ENCODE measurements around the gene COG7. TPM values are rescaled to one million over a fixed set of nuclear protein-coding genes. Genes with fewer than 3 reads are reported as not detected.
A peak's percentile ranks its signal among the peaks of the same experiment; 100 is the strongest.

COG7 gene
- total RNA-seq, 1 experiment from 2014 or later, result 22.6 TPM

DNA sequence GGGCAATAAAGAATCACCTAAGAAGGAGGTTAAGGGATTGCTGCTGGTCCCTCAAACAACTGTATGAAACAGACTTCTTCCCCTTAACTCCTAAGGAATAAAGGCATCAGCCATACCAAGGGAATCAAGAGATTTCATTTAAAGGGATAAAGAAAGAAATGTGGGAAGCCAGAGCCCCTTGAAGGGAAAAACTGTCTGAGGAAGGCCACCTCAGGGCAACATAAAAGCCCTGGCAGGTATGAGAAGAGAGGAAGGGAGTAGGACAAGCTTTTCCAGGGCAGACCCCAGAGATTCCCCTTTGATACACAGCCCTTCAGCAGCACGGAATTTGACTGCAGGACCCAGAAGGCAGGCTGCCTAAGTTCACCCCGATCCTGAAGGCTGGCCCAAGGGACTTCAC, 43.5 kb downstream of the COG7 start:
- peak; percentile 23 for ATAC-seq
- Mint-ChIP-seq H3K27me3 (ENCODE audit: low read depth) (no peaks in the 10 kb centered on the region), H3K4me1 (peaks cover 19% of the 10 kb centered on the region), H3K27ac (peak overlapping the region; percentile 80), H3K36me3 (peaks cover 31% of the 10 kb centered on the region), H3K4me3 (no peak overlapping the region), H3K9me3 (no peaks in the 10 kb centered on the region)
- no peak for DNase-seq (ENCODE audit: low spot score)
- POLR2A ChIA-PET, result interaction anchor here (1.5 kb wide), 1 partner anchor 10 kb away, joined by 4 read pairs; no protein-coding TSS in a partner anchor
- CTCF ChIA-PET, result interaction anchor here (1.0 to 3.4 kb wide), 3 partner anchors 10 to 510 kb away, joined by 4 to 29 read pairs (median 18); no protein-coding TSS in a partner anchor
- TF ChIP-seq ETV6 (CRISPR knock-in tag; IDR thresholded peaks at IDR 0.05), result no peak
- TF ChIP-seq, protein P1, sequence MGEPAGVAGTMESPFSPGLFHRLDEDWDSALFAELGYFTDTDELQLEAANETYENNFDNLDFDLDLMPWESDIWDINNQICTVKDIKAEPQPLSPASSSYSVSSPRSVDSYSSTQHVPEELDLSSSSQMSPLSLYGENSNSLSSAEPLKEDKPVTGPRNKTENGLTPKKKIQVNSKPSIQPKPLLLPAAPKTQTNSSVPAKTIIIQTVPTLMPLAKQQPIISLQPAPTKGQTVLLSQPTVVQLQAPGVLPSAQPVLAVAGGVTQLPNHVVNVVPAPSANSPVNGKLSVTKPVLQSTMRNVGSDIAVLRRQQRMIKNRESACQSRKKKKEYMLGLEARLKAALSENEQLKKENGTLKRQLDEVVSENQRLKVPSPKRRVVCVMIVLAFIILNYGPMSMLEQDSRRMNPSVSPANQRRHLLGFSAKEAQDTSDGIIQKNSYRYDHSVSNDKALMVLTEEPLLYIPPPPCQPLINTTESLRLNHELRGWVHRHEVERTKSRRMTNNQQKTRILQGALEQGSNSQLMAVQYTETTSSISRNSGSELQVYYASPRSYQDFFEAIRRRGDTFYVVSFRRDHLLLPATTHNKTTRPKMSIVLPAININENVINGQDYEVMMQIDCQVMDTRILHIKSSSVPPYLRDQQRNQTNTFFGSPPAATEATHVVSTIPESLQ (CRISPR knock-in tag; IDR thresholded peaks at IDR 0.05), result no peak
- TF ChIP-seq, protein P2, sequence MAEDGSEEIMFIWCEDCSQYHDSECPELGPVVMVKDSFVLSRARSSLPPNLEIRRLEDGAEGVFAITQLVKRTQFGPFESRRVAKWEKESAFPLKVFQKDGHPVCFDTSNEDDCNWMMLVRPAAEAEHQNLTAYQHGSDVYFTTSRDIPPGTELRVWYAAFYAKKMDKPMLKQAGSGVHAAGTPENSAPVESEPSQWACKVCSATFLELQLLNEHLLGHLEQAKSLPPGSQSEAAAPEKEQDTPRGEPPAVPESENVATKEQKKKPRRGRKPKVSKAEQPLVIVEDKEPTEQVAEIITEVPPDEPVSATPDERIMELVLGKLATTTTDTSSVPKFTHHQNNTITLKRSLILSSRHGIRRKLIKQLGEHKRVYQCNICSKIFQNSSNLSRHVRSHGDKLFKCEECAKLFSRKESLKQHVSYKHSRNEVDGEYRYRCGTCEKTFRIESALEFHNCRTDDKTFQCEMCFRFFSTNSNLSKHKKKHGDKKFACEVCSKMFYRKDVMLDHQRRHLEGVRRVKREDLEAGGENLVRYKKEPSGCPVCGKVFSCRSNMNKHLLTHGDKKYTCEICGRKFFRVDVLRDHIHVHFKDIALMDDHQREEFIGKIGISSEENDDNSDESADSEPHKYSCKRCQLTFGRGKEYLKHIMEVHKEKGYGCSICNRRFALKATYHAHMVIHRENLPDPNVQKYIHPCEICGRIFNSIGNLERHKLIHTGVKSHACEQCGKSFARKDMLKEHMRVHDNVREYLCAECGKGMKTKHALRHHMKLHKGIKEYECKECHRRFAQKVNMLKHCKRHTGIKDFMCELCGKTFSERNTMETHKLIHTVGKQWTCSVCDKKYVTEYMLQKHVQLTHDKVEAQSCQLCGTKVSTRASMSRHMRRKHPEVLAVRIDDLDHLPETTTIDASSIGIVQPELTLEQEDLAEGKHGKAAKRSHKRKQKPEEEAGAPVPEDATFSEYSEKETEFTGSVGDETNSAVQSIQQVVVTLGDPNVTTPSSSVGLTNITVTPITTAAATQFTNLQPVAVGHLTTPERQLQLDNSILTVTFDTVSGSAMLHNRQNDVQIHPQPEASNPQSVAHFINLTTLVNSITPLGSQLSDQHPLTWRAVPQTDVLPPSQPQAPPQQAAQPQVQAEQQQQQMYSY (CRISPR knock-in tag; IDR thresholded peaks at IDR 0.05), result 0 out of 2 replicates have a peak, but pooled peaks have one; percentile 51
- TF ChIP-seq NFYB (CRISPR knock-in tag; conservative IDR thresholded peaks at IDR 0.05; ENCODE audit: low read depth), result no peak

- peak overlapping the region; percentile 80 for H3K27ac Mint-ChIP-seq
- H3K4me3 Mint-ChIP-seq, result no peak overlapping the region
- ATAC-seq (peak; percentile 67), DNase-seq (ENCODE audit: low spot score) (no peak)
- ChIA-PET CTCF (interaction anchor here (1.0 to 3.4 kb wide), 3 partner anchors 10 to 510 kb away, joined by 4 to 29 read pairs (median 18); no protein-coding TSS in a partner anchor), POLR2A (interaction anchor here (0.5 to 1.5 kb wide), 3 partner anchors 10 to 286 kb away, joined by 3 to 10 read pairs (median 4); no protein-coding TSS in a partner anchor)
- no peaks in the 10 kb centered on the region for H3K27me3 Mint-ChIP-seq (ENCODE audit: low read depth)
- H3K36me3 Mint-ChIP-seq, result peaks cover 29% of the 10 kb centered on the region
- peaks cover 19% of the 10 kb centered on the region for H3K4me1 Mint-ChIP-seq
- no peaks in the 10 kb centered on the region for H3K9me3 Mint-ChIP-seq
- TF ChIP-seq FOXP1 (CRISPR knock-in tag; IDR thresholded peaks at IDR 0.05; ENCODE audit: borderline replicate concordance), result no peak
- TF ChIP-seq EMX1 (CRISPR knock-in tag; IDR thresholded peaks at IDR 0.05), result no peak
- no peak for TF ChIP-seq SMAD3 (CRISPR knock-in tag; IDR thresholded peaks at IDR 0.05; ENCODE audit: borderline replicate concordance)
- no peak for TF ChIP-seq HMGA2 (CRISPR knock-in tag; IDR thresholded peaks at IDR 0.05)
- TF ChIP-seq, protein P3, sequence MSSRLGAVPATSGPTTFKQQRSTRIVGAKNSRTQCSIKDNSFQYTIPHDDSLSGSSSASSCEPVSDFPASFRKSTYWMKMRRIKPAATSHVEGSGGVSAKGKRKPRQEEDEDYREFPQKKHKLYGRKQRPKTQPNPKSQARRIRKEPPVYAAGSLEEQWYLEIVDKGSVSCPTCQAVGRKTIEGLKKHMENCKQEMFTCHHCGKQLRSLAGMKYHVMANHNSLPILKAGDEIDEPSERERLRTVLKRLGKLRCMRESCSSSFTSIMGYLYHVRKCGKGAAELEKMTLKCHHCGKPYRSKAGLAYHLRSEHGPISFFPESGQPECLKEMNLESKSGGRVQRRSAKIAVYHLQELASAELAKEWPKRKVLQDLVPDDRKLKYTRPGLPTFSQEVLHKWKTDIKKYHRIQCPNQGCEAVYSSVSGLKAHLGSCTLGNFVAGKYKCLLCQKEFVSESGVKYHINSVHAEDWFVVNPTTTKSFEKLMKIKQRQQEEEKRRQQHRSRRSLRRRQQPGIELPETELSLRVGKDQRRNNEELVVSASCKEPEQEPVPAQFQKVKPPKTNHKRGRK (CRISPR knock-in tag; IDR thresholded peaks at IDR 0.05; ENCODE audit: borderline replicate concordance), result no peak
- no peak for TF ChIP-seq NR1H2 (CRISPR knock-in tag; IDR thresholded peaks at IDR 0.05)
- TF ChIP-seq ZNF317 (CRISPR knock-in tag; IDR thresholded peaks at IDR 0.05; ENCODE audit: borderline replicate concordance, low read depth), result no peak
- TF ChIP-seq FOXJ3 (CRISPR knock-in tag; IDR thresholded peaks at IDR 0.05; ENCODE audit: borderline replicate concordance), result no peak
- TF ChIP-seq ZSCAN18 (CRISPR knock-in tag; IDR thresholded peaks at IDR 0.05), result no peak
- TF ChIP-seq, protein P4, sequence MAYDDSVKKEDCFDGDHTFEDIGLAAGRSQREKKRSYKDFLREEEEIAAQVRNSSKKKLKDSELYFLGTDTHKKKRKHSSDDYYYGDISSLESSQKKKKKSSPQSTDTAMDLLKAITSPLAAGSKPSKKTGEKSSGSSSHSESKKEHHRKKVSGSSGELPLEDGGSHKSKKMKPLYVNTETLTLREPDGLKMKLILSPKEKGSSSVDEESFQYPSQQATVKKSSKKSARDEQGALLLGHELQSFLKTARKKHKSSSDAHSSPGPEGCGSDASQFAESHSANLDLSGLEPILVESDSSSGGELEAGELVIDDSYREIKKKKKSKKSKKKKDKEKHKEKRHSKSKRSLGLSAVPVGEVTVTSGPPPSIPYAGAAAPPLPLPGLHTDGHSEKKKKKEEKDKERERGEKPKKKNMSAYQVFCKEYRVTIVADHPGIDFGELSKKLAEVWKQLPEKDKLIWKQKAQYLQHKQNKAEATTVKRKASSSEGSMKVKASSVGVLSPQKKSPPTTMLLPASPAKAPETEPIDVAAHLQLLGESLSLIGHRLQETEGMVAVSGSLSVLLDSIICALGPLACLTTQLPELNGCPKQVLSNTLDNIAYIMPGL (CRISPR knock-in tag; IDR thresholded peaks at IDR 0.05), result no peak
- TF ChIP-seq JAZF1 (CRISPR knock-in tag; IDR thresholded peaks at IDR 0.05), result no peak
- TF ChIP-seq, protein P5, sequence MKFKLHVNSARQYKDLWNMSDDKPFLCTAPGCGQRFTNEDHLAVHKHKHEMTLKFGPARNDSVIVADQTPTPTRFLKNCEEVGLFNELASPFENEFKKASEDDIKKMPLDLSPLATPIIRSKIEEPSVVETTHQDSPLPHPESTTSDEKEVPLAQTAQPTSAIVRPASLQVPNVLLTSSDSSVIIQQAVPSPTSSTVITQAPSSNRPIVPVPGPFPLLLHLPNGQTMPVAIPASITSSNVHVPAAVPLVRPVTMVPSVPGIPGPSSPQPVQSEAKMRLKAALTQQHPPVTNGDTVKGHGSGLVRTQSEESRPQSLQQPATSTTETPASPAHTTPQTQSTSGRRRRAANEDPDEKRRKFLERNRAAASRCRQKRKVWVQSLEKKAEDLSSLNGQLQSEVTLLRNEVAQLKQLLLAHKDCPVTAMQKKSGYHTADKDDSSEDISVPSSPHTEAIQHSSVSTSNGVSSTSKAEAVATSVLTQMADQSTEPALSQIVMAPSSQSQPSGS (CRISPR knock-in tag; IDR thresholded peaks at IDR 0.05; ENCODE audit: borderline replicate concordance, low read depth), result no peak
- TF ChIP-seq, protein P6, sequence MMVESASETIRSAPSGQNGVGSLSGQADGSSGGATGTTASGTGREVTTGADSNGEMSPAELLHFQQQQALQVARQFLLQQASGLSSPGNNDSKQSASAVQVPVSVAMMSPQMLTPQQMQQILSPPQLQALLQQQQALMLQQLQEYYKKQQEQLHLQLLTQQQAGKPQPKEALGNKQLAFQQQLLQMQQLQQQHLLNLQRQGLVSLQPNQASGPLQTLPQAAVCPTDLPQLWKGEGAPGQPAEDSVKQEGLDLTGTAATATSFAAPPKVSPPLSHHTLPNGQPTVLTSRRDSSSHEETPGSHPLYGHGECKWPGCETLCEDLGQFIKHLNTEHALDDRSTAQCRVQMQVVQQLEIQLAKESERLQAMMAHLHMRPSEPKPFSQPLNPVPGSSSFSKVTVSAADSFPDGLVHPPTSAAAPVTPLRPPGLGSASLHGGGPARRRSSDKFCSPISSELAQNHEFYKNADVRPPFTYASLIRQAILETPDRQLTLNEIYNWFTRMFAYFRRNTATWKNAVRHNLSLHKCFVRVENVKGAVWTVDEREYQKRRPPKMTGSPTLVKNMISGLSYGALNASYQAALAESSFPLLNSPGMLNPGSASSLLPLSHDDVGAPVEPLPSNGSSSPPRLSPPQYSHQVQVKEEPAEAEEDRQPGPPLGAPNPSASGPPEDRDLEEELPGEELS (CRISPR knock-in tag; IDR thresholded peaks at IDR 0.05), result no peak
- TF ChIP-seq KAT7 (CRISPR knock-in tag; IDR thresholded peaks at IDR 0.05; ENCODE audit: borderline replicate concordance), result no peak
- no peak for TF ChIP-seq ZNF423 (CRISPR knock-in tag; IDR thresholded peaks at IDR 0.05)
Observed at GRCh38 chr16:23408823-23409298, 44.1 kb downstream of the COG7 start.
